Measurements from ENCODE around the gene CPPED1. TPM values are rescaled to one million over a fixed set of nuclear protein-coding genes. Genes with fewer than 3 reads are reported as not detected.

The CPPED1 gene
- total RNA-seq, 2 donors from 2014 or later: 3.3 to 4.4 TPM

DNA sequence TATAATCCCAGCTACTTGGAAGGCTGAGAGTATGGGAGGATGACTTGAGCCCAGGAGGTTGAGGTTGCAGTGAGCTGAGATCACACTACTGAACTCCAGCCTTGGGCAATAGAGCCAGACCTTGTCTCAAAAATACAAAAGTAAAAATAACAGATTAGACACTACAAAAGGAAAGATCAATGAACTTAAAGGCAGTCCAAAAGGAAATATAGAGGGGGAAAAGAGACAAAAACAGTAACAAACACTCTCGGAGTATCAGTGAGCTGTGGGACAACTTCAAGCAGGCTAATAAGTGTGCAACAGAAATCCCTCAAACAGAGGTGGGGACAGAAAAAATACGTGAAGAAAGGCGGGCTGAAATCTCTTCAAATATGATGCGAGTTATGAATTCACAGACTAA lies 58.8 kb downstream of the CPPED1 start:
- 93 to 94% methylated on average over 4 of the region's 4 CpGs for WGBS, 2 donors
- DNase-seq: no peak
- intact Hi-C loops (cut with DNase I): no loop called here

GRCh38 chr16:12742741-12743140 lies 60.9 kb downstream of the CPPED1 start:
- 71 to 81% methylated on average over 4 of the region's 4 CpGs for WGBS, 2 donors
- Histone ChIP-seq H3K36me3 (replicated peaks in 1 of 2; ENCODE audit: insufficient read depth in 1 of 2, low read depth in 2 of 2) (no peaks in the 10 kb centered on the region), H3K27me3 (no peaks in the 10 kb centered on the region), H3K27ac (no peak overlapping the region), H3K4me1 (no peaks in the 10 kb centered on the region), H3K4me3 (no peak overlapping the region), H3K9me3 (peaks cover 0 to 4% (median 0%) of the 10 kb centered on the region in 3 donors)
- ATAC-seq: no peak
- TF ChIP-seq, protein P1, sequence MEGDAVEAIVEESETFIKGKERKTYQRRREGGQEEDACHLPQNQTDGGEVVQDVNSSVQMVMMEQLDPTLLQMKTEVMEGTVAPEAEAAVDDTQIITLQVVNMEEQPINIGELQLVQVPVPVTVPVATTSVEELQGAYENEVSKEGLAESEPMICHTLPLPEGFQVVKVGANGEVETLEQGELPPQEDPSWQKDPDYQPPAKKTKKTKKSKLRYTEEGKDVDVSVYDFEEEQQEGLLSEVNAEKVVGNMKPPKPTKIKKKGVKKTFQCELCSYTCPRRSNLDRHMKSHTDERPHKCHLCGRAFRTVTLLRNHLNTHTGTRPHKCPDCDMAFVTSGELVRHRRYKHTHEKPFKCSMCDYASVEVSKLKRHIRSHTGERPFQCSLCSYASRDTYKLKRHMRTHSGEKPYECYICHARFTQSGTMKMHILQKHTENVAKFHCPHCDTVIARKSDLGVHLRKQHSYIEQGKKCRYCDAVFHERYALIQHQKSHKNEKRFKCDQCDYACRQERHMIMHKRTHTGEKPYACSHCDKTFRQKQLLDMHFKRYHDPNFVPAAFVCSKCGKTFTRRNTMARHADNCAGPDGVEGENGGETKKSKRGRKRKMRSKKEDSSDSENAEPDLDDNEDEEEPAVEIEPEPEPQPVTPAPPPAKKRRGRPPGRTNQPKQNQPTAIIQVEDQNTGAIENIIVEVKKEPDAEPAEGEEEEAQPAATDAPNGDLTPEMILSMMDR (IDR thresholded peaks at IDR 0.05): no peak
- no peak for TF ChIP-seq POLR2A (IDR thresholded peaks at IDR 0.05)
- DNase-seq: no peak
- intact Hi-C loops (cut with DNase I): no loop called here

More for the DNA sequence above, 58.8 kb downstream of the CPPED1 start:
- TF ChIP-seq POLR2A (IDR thresholded peaks at IDR 0.05): no peak
- TF ChIP-seq, protein P1 (IDR thresholded peaks at IDR 0.05): no peak
- H3K9me3 ChIP-seq: peaks cover 0 to 4% (median 0%) of the 10 kb centered on the region in 3 donors
- no peaks in the 10 kb centered on the region for H3K36me3 ChIP-seq (replicated peaks in 1 of 2; ENCODE audit: insufficient read depth in 1 of 2, low read depth in 2 of 2)
- ATAC-seq: no peak
- H3K27me3 ChIP-seq: no peaks in the 10 kb centered on the region
- no peak overlapping the region for H3K27ac ChIP-seq
- H3K4me3 ChIP-seq: no peak overlapping the region
- no peaks in the 10 kb centered on the region for H3K4me1 ChIP-seq

- DNase-seq (no peak), ATAC-seq (no peak)
- intact Hi-C loops (cut with DNase I): no loop called here
- no peak for TF ChIP-seq POLR2A (IDR thresholded peaks at IDR 0.05)
- TF ChIP-seq, protein P1 (IDR thresholded peaks at IDR 0.05): no peak
- H3K4me3 ChIP-seq: no peak overlapping the region
- no peak overlapping the region for H3K27ac ChIP-seq
- 76 to 82% methylated on average over 6 of the region's 6 CpGs for WGBS, 2 donors
- no peaks in the 10 kb centered on the region for H3K27me3 ChIP-seq
- H3K36me3 ChIP-seq (replicated peaks in 1 of 2; ENCODE audit: insufficient read depth in 1 of 2, low read depth in 2 of 2): no peaks in the 10 kb centered on the region
- H3K4me1 ChIP-seq: no peaks in the 10 kb centered on the region
- peaks cover 0 to 4% (median 0%) of the 10 kb centered on the region in 3 donors for H3K9me3 ChIP-seq
These were observed 62.6 kb downstream of the CPPED1 start for GRCh38 chr16:12740986-12741610.

GRCh38 chr16:12739738-12740137 lies 63.9 kb downstream of the CPPED1 start:
- no peak overlapping the region for H3K27ac ChIP-seq
- intact Hi-C loops (cut with DNase I): no loop called here
- DNase-seq (no peak), ATAC-seq (no peak)
- H3K27me3 ChIP-seq: no peaks in the 10 kb centered on the region
- H3K4me1 ChIP-seq: no peaks in the 10 kb centered on the region
- H3K9me3 ChIP-seq: peaks cover 0 to 1% (median 0%) of the 10 kb centered on the region in 3 donors
- H3K4me3 ChIP-seq: no peak overlapping the region
- WGBS, 2 donors: 92% methylated on average over 3 of the region's 3 CpGs
- no peak for TF ChIP-seq POLR2A (IDR thresholded peaks at IDR 0.05)
- TF ChIP-seq, protein P1 (IDR thresholded peaks at IDR 0.05): no peak
- H3K36me3 ChIP-seq (replicated peaks in 1 of 2; ENCODE audit: insufficient read depth in 1 of 2, low read depth in 2 of 2): no peaks in the 10 kb centered on the region

GRCh38 chr16:12737563-12737962 lies 66.1 kb downstream of the CPPED1 start:
- no peaks in the 10 kb centered on the region for H3K4me1 ChIP-seq
- no peaks in the 10 kb centered on the region for H3K36me3 ChIP-seq (replicated peaks in 1 of 2; ENCODE audit: insufficient read depth in 1 of 2, low read depth in 2 of 2)
- H3K4me3 ChIP-seq: no peak overlapping the region
- intact Hi-C loops (cut with DNase I): no loop called here
- H3K27ac ChIP-seq: no peak overlapping the region
- no peaks in the 10 kb centered on the region for H3K27me3 ChIP-seq
- 79 to 89% methylated on average over 6 of the region's 6 CpGs for WGBS, 2 donors
- ATAC-seq: no peak
- no peak for TF ChIP-seq POLR2A (IDR thresholded peaks at IDR 0.05)
- TF ChIP-seq, protein P1 (IDR thresholded peaks at IDR 0.05): no peak
- DNase-seq: no peak
- H3K9me3 ChIP-seq: peaks cover 0 to 2% (median 0%) of the 10 kb centered on the region in 3 donors
